ACHN (cell line): Measurements from ENCODE around the gene UVSSA.

ENCODE experiments used
- DNase-seq: peaks from one replicate; pipeline ENCODE4 v3.0.0-alpha.2; 2015
- in situ Hi-C: cut with HindIII; loops from 2 replicates; pipeline ENCODE4 v1.10.0; 2017; ENCODE audit warnings: low sequenced_read_pairs, low pct_ligation_motif_present, low pct_unique_long_range_greater_than_20kb

UVSSA gene

GRCh38 chr4:1409491-1410425 lies 62.8 kb downstream of the UVSSA start:
- in situ Hi-C loops, result no loop called here
- no peak for DNase-seq

GRCh38 chr4:1410491-1411325 lies 63.7 kb downstream of the UVSSA start:
- DNase-seq, result peak; percentile 64
- in situ Hi-C loops, result no loop called here

DNA sequence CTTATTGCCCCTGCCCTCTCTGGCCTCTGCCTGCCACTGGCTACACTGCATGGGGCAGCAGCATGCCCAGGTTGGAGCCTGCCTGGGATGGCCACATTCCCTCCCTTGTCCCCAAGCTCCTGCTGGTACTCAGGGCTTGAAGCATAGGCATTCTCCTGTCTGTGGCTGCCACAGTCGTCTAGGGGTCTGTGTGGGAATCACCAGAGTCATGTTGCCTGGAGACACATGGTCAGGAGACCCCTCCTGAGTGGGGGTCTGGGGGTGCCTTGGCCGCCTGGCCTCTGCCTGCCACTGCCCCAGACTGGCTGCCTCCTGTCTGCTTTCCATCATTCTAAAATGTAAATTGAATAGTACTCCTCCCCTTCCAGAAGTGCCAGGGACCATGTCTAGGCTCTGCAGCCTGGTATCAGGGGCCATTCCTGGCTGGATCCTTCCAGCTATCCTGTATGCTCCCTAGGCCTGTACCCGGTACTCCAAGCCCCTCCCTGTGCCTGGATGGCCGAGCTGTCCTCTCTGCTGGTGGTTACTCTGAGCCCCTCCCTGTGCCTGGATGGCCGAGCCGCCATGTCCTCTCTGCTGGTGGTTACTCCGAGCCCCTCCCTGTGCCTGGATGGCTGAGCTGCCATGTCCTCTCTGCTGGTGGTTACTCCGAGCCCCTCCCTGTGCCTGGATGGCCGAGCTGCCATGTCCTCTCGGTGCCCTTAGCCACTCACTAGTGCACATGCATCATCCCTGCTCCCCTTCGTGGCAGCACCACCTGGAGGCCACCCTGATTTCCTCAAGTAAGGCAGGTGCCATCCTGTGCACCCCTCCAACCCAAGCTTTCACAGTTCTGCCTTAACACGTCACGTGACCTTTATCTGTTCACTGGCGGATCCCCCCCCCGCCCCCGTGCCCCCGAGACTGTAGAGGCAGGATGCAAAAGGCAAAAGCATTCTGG lies 64.7 kb downstream of the UVSSA start:
- no peak for DNase-seq
- in situ Hi-C loops, result no loop called here

- no peak for DNase-seq
- in situ Hi-C loops, result no loop called here
Observed at GRCh38 chr4:1412376-1413203, 65.6 kb downstream of the UVSSA start.

DNA sequence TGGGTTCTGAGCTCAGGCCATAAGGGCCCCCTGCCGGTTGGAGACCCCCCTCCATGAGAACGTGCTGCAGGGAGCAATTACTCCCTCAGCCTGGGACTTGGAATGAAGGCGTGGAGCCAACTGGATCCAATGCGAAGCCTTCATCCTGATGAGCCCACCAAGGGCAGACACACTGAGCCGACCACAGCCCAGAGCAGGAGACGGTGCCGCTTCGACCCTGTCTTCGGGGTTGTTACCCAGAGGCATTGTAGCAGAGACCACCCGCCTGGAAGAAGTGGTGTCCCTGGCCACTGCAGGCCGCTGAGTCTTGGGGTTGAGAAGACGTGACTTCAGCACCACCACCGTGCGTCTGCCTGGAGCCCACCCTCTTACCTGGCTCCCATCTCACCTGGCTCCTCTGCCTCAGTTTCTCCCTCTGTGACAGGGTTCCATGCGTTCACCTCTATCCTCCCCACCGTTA lies 66.2 kb downstream of the UVSSA start:
- no peak for DNase-seq
- in situ Hi-C loops, result no loop called here

GRCh38 chr4:1413687-1414479 lies 66.9 kb downstream of the UVSSA start:
- in situ Hi-C loops, result no loop called here
- no peak for DNase-seq

DNA sequence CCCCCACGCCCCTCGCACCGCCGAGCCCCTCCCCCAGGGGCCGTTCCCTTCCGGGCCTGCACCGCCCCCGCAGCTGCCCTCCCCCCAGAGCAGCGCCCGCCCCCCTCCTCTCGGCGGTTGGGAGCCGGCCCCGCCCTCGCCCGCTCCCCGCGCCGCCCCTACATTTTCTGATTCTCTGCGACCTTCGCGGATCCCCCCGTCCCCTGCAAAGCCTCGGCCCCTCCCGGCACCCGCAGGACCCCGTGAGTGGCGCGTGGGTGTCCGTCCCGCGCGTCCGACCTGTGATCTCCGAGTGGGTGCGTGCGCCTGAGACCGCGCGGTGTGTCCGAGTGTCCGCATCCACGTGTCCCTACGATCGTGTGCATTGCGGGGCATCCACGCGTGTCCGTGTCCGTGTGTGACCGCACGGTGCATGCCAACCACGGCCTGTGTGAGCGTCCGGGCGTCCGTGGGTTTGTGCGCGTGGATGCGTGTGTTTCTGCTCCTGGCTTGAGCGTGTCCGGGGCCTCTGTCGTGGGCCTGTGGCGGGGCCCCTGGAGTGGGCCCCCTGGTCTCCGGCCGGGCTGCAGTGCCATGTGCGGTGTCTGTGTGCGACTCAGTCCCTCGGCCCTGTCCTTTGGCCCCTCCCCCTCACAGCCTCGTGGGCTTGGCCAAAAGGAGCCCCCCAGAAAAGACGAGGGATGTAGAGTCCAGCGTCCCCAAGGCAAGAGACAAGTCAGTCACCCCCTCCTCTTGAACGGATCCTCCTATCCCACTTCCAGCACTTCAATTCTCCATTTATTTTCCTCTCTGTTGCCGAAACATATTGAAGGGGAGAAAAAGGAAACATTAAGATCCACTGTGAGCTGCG lies 68.0 kb downstream of the UVSSA start:
- DNase-seq, result no peak

DNA sequence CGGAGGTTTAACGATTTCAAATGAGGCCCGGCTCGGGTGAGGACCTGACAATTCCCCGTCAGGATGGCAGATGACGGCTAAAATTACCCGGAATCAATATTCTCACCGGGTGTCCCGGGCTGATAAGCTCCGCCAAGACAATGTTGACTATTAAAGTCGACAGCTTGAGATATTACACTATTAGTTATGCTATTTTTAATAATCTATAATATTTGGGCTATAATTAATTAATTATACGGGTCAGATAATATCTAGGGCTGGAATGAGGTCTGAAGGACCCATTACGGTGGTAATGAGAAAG lies 68.6 kb downstream of the UVSSA start:
- DNase-seq, result no peak
- in situ Hi-C loops, result no loop called here

More for the DNA sequence above, 68.0 kb downstream of the UVSSA start:
- in situ Hi-C loops, result no loop called here

DNA sequence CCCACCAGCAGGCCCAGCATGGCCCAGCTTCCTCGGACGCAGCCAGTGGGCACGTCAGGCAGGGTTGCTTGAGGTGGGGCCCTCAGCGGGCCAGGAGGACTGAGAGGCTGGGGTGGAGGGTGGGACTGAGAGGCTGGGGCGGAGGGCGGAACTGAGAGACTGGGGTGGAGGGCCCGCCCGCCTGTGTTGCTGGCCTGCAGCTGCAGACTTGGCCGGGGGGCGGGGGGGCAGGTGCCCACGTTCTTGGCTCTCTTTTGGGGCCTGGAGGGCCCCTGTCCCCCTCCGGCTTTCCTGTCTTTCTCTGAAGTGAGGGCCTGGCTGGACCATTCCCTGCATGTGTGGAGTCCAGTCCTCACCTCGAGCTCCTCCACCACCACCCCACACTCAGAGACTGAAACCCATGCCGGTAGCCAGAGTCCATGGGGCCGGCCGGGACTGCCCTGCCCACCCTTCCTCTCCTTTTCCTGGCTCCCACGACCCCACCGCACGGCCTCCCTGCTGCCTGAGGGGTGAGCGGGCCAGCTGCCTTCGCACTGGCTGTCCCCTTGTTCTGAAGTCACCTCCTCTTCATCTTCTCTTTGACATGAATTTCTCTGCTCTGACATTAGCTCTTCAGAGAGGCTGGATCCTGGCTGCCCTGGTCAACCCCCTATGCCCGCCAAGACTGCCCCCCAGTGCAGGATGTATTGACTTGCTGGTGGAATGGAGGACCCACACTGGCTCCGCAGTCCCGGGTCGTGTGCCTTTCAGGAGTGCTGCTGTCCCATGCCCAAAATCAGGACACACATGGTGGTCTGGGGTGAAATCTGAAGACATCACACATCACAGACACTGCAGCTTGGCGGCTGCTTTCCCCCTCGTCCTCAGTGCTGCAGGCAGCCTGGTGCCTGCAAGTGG lies 69.3 kb downstream of the UVSSA start:
- DNase-seq, result no peak

GRCh38 chr4:1416948-1417260 lies 69.9 kb downstream of the UVSSA start:
- in situ Hi-C loops, result no loop called here
- no peak for DNase-seq

More for the DNA sequence above, 69.3 kb downstream of the UVSSA start:
- in situ Hi-C loops, result no loop called here

- in situ Hi-C loops, result no loop called here
Observed at GRCh38 chr4:1417522-1418390, 70.7 kb downstream of the UVSSA start.

DNA sequence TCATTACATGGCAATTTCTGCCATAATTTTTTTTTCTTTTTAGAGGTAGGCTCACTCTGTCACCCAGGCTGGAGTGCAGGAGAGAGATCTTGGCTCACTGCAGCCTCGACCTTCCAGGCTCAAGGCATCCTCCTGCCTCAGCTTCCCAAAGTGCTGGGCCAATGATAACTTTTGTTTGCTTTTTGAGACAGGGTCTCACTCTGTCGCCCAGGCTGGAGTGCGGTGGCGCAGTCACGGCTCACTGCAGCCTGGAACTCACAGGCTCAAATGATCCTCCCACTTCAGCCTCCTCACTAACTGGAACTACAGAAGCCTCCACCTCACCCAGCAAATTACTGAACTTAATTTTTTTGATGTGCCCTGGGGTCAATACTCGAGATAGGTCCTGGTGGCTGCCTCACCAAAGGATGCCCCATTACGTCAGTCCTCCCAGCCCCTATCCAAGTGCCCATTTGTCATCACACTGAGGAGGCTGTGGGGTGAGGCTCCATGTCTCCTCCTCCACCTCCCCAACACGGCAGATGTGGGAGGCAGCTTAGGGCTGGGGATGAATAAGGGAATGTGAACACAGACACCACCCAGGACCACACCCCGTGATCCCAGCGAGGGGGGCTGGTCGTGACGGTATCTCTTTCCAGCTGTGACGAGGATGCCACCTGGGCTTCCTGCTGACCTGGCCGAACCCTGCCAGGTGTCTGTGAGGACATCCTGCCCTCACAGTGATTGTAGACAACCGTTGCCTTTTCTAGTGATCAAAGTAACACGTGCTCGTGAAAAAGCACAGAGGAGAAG lies 71.7 kb downstream of the UVSSA start:
- no peak for DNase-seq
- in situ Hi-C loops, result no loop called here

More at GRCh38 chr4:1417522-1418390, 70.7 kb downstream of the UVSSA start:
- no peak for DNase-seq

DNA sequence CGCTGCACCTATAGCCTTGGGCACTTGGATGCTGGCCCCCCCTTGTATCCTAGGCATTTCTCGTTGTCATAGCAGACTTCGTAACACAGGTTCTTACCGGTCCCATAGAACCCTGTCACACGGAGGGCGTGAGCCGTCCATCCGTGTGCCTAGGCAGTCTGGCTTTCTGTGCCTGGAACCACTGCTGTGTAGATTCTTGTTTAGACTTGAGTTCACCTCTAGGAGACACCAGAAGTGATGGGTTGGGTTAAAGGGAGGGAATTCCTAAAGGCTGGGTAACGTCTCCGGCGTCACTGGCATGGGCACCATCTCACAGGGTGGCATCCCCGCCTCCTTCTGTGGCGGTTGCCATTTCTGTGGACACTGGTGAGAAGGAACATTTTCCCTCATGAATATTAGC lies 72.7 kb downstream of the UVSSA start:
- no peak for DNase-seq
- in situ Hi-C loops, result no loop called here

DNA sequence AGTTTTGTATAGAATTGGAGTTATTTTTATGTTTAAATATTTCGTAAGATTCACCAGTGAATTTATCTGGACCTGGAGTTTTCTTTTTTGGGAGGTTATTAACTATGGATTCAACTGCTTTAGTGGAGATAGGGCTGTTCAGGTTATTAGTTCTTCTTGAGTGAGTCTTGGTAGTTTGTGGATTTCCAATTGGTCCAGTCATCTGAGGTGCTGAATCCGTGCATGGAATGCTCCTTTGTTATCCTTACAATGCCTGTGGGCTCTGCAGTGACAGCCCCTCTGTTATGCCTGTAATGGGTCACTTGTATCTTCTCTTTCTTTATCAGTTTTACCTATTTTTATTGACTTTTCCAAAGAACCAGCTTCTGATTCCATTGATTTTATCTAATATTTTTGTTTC lies 74.6 kb downstream of the UVSSA start:
- DNase-seq, result no peak
- in situ Hi-C loops, result no loop called here
